GM12878 (cell line): ENCODE results near the gene GPC6. TPM values are rescaled to one million over a fixed set of nuclear protein-coding genes. Genes with fewer than 3 reads are reported as not detected.

ENCODE experiments used
- ATAC-seq: fragments of 200-7000 bp; cut with Tn5 transposase; 3 replicates; pipeline ENCODE4 v1.9.1; 2020; ENCODE audit warnings: mild to moderate bottlenecking, moderate library complexity
- BruUV-seq: library from RNA; stranded (reverse); fragments of 400-500 nt; replicated peaks from 2 replicates; lab custom pipeline; 2021; lab: Mats Ljungman, UMichigan
- CTCF ChIA-PET: fragments of 300-600 bp; sonication (Branson Sonifier 250); formaldehyde crosslinking; extraction: SDS; loops from one replicate; lab custom pipeline; 2021; ENCODE audit warnings: inconsistent platforms; lab: Yijun Ruan, JAX
- POLR2A ChIA-PET: fragments of 350-600 bp; formaldehyde crosslinking; extraction: SDS; loops from one replicate; lab custom pipeline; 2021; ENCODE audit warnings: inconsistent platforms; lab: Charles Lee
- RAD21 ChIA-PET: fragments of 300-600 bp; sonication (Branson Sonifier 250); formaldehyde crosslinking; loops from one replicate; lab custom pipeline; 2023; ENCODE audit warnings: antibody characterized with exemption; ENCODE audit not compliant: unreplicated experiment; lab: Charles Lee
- SMC1A ChIA-PET: fragments of 300-600 bp; sonication (Branson Sonifier 250); formaldehyde crosslinking; loops from one replicate; lab custom pipeline; 2023; ENCODE audit not compliant: unreplicated experiment, uncharacterized antibody; lab: Charles Lee
- DNase-seq: peaks from one replicate; pipeline ENCODE4 v3.0.0-alpha.2; 2011; ENCODE audit warnings: low read depth, low spot score
- FAIRE-seq: peaks from 3 replicates; lab custom pipeline; 2011; peaks lifted over from hg19 to GRCh38; lab: Jason Lieb, UNC
- H2AFZ ChIP-seq: 2 replicates; pipeline ENCODE4 v1.6.0; 2011; ENCODE audit warnings: low read depth, low read length, control low read depth; ENCODE audit not compliant: control insufficient read depth
- H3K27ac ChIP-seq: 2 replicates; pipeline ENCODE4 v1.5.1; 2011; ENCODE audit warnings: control low read depth; ENCODE audit not compliant: control insufficient read depth, insufficient read depth
- H3K27me3 ChIP-seq, 2 experiments: replicated peaks in 1 of 2; 2 replicates each; pipeline versions ENCODE4 v1.6.0 to v1.6.1; 2011; ENCODE audit warnings: low read length in 1 of 2; ENCODE audit not compliant: control insufficient read depth in 2 of 2, insufficient read depth in 2 of 2
- H3K36me3 ChIP-seq, 2 experiments: 2 replicates each; pipeline ENCODE4 v1.5.1; 2011; ENCODE audit warnings: low read length in 1 of 2; ENCODE audit not compliant: control insufficient read depth in 2 of 2, insufficient read depth in 2 of 2
- H3K4me1 ChIP-seq: 2 replicates; pipeline ENCODE4 v1.6.1; 2011; ENCODE audit warnings: mild to moderate bottlenecking, low read length, moderate library complexity, mixed read lengths; ENCODE audit not compliant: control insufficient read depth, insufficient read depth
- H3K4me2 ChIP-seq: 2 replicates; pipeline ENCODE4 v1.6.0; 2011; ENCODE audit warnings: control low read depth; ENCODE audit not compliant: control insufficient read depth, insufficient read depth
- H3K4me3 ChIP-seq: fragments of 200-600 bp; sonication (generic); 2 replicates; pipeline ENCODE4 v1.5.1; 2016
- H3K79me2 ChIP-seq: 2 replicates; pipeline ENCODE4 v1.6.0; 2011; ENCODE audit warnings: low read length; ENCODE audit not compliant: control insufficient read depth, insufficient read depth
- H3K9ac ChIP-seq: 2 replicates; pipeline ENCODE4 v1.8.0; 2011; ENCODE audit warnings: low read length, control low read depth, mixed read lengths; ENCODE audit not compliant: control insufficient read depth, insufficient read depth
- H3K9me3 ChIP-seq: replicated peaks from 3 replicates; pipeline ENCODE4 v1.5.1; 2011; ENCODE audit warnings: mild to moderate bottlenecking, low read length; ENCODE audit not compliant: control insufficient read depth, insufficient read depth
- H4K20me1 ChIP-seq: 2 replicates; pipeline ENCODE4 v1.6.0; 2011; ENCODE audit not compliant: control insufficient read depth, insufficient read depth
- CBX5 ChIP-seq: sonication (generic); IDR thresholded peaks from 2 replicates; pipeline ENCODE4 v1.6.1; 2016; ENCODE audit warnings: low read depth, moderate library complexity, mild to moderate bottlenecking, inconsistent platforms
- ETV6 ChIP-seq, 2 experiments: fragments of 450-650 bp in 1 of 2; IDR thresholded peaks in 1 of 2; conservative IDR thresholded peaks in 1 of 2; 2 replicates each; pipeline ENCODE4 v1.6.1; 2014; ENCODE audit warnings: antibody characterized with exemption in 1 of 2, borderline replicate concordance in 1 of 2, low read depth in 1 of 2, mild to moderate bottlenecking in 1 of 2, moderate library complexity in 1 of 2
- FOXM1 ChIP-seq: IDR thresholded peaks from 2 replicates; pipeline ENCODE4 v1.6.1; 2012; ENCODE audit warnings: low read depth, mild to moderate bottlenecking, inconsistent platforms, low read length, moderate library complexity
- GABPA ChIP-seq: IDR thresholded peaks from 2 replicates; pipeline ENCODE4 v1.6.1; 2014; ENCODE audit warnings: antibody characterized with exemption, low read depth, mild to moderate bottlenecking, inconsistent platforms
- IRF4 ChIP-seq: IDR thresholded peaks from 2 replicates; pipeline ENCODE4 v1.6.1; 2011; ENCODE audit warnings: low read depth, low read length
- KAT2A ChIP-seq: conservative IDR thresholded peaks from 2 replicates; pipeline ENCODE4 v1.6.1; 2011; ENCODE audit warnings: low read depth, low read length; ENCODE audit not compliant: control insufficient read depth
- PAX8 ChIP-seq: fragments of 450-650 bp; IDR thresholded peaks from 2 replicates; pipeline ENCODE4 v1.6.1; 2017; ENCODE audit warnings: mild to moderate bottlenecking, moderate library complexity
- POLR2AphosphoS5 ChIP-seq: IDR thresholded peaks from 2 replicates; pipeline ENCODE4 v1.6.1; 2011; ENCODE audit warnings: mild to moderate bottlenecking, low read length, inconsistent platforms
- RAD21 ChIP-seq: IDR thresholded peaks from 2 replicates; pipeline ENCODE4 v1.6.1; 2011; ENCODE audit warnings: mild to moderate bottlenecking, low read depth, low read length, moderate library complexity; ENCODE audit not compliant: insufficient read depth
- RUNX3 ChIP-seq: IDR thresholded peaks from 2 replicates; pipeline ENCODE4 v1.6.1; 2012; ENCODE audit warnings: low read length, inconsistent platforms
- SREBF1 ChIP-seq: IDR thresholded peaks from 2 replicates; pipeline ENCODE4 v1.6.1; 2012; ENCODE audit warnings: mild to moderate bottlenecking, low read length
- ZNF622 ChIP-seq: fragments of 450-650 bp; IDR thresholded peaks from 2 replicates; pipeline ENCODE4 v1.6.1; 2017; ENCODE audit warnings: mild to moderate bottlenecking, inconsistent platforms
- WGBS: methylation state at CpG from one replicate; pipeline ENCODE4 v1.1.6; 2016; ENCODE audit warnings: low lambda C conversion rate; ENCODE audit not compliant: insufficient replicate concordance, insufficient coverage; ENCODE audit errors: missing lambda C conversion rate; 5-methylcytosine and 5-hydroxymethylcytosine counted together
- in situ Hi-C: fragments of 300-500 bp; cut with MboI; formaldehyde crosslinking; loops from 9 replicates; pipeline ENCODE4 v1.14.3; 2018; ENCODE audit warnings: mixed read lengths
- intact Hi-C: fragments of 100-400 bp; cut with micrococcal nuclease; formaldehyde crosslinking; loops from one replicate; pipeline ENCODE4 v1.14.2; 2022; ENCODE audit not compliant: unreplicated experiment
- polyA plus RNA-seq, 11 experiments: library from polyadenylated mRNA; depleted of rRNA in 4 of 11; unstranded in 6 of 11; stranded (reverse) in 5 of 11; fragments of >200 nt; fragmentation: Nextera tagmentation in 4 of 11; fragmentation: Illumina TruSeq in 1 of 11; extraction: Ambion mirVana in 4 of 11; extraction: Trizol in 1 of 11; gene quantifications; 1 replicate in 1 of 11; 2 replicates in 10 of 11; pipeline versions ENCODE4 v1.2.1 to v1.2.3, GENCODE V29; 2011 to 2016; ENCODE audit warnings: inconsistent platforms in 2 of 11, missing spikeins in 2 of 11, low read depth in 1 of 11
- total RNA-seq, 4 experiments: library from RNA; depleted of rRNA in 3 of 4; stranded (reverse); fragments of >200 nt in 3 of 4; fragmentation: Illumina TruSeq in 1 of 4; extraction: Trizol in 1 of 4; gene quantifications; 2 replicates each; pipeline versions ENCODE4 v1.2.1 to v1.2.3, GENCODE V29; 2013 to 2021
- TF ChIP-seq, protein P1 (sequence below): fragments of 450-650 bp; IDR thresholded peaks from 2 replicates; pipeline ENCODE4 v1.6.1; 2016; ENCODE audit warnings: mild to moderate bottlenecking, moderate library complexity, borderline replicate concordance
- TF ChIP-seq, protein P2 (sequence below): IDR thresholded peaks from 2 replicates; pipeline ENCODE4 v1.6.1; 2011; ENCODE audit warnings: low read depth, low read length, improper control_type of control experiment, borderline replicate concordance
- TF ChIP-seq, protein P3 (sequence below): IDR thresholded peaks from 2 replicates; pipeline ENCODE4 v1.6.1; 2012; ENCODE audit warnings: low read length, inconsistent platforms
- TF ChIP-seq, protein P4 (sequence below): IDR thresholded peaks from 2 replicates; pipeline ENCODE4 v1.6.1; 2011; ENCODE audit warnings: borderline replicate concordance, low read depth, mild to moderate bottlenecking, moderate library complexity, low read length; ENCODE audit not compliant: insufficient read depth, poor library complexity, severe bottlenecking

Gene GPC6
- total and polyA plus RNA-seq, 10 of the 15 experiments (the other 5 are each of a cell fraction or from before 2014, with no cell fraction given), result 0.03 to 0.04 (median 0.03) TPM; not detected in 7

DNA sequence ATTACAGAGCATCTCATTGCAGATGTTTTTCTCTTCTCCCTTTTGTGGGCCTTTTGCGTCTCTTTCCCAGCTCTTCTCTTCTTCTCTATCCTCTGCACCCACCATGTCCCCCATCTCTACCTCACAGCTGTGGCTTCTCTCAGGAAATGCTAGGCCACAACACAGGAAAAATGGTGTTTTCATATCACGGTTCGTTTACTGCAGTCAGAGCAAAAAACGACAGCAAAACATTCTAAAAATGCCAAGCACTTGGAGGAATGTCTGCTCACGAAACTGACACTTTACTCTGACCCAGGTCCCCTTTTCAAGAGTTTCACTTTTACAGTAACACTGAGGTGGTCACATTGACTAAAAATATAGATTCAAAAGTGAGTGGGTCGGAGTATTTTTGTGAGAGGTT is 1100.7 kb downstream of the GPC6 start:
- no TSS peak for BruUV-seq
- POLR2A ChIA-PET, result no interaction called here
- TF ChIP-seq RAD21 (0 out of 2 replicates have a peak, but pooled peaks have one; percentile 16), FOXM1 (peak; percentile 67), KAT2A (no peak), ZNF622 (no peak), ETV6 (conservative IDR thresholded peaks at IDR 0.05 in 1 of 2, IDR thresholded peaks at IDR 0.05 in 1 of 2; ENCODE audit: borderline replicate concordance in 1 of 2, low read depth in 1 of 2) (peak in 1 of 2 experiments; percentile 75; a peak in 1 of 4 replicates), CBX5 (peak; percentile 56; the same call in 1 of the 2 replicates), SREBF1 (no peak), PAX8 (no peak), RUNX3 (peak; percentile 95), IRF4 (no peak; the same call in 1 of the 2 replicates), GABPA (0 out of 2 replicates have a peak, but pooled peaks have one; percentile 42), POLR2AphosphoS5 (no peak)
- TF ChIP-seq, protein P1, sequence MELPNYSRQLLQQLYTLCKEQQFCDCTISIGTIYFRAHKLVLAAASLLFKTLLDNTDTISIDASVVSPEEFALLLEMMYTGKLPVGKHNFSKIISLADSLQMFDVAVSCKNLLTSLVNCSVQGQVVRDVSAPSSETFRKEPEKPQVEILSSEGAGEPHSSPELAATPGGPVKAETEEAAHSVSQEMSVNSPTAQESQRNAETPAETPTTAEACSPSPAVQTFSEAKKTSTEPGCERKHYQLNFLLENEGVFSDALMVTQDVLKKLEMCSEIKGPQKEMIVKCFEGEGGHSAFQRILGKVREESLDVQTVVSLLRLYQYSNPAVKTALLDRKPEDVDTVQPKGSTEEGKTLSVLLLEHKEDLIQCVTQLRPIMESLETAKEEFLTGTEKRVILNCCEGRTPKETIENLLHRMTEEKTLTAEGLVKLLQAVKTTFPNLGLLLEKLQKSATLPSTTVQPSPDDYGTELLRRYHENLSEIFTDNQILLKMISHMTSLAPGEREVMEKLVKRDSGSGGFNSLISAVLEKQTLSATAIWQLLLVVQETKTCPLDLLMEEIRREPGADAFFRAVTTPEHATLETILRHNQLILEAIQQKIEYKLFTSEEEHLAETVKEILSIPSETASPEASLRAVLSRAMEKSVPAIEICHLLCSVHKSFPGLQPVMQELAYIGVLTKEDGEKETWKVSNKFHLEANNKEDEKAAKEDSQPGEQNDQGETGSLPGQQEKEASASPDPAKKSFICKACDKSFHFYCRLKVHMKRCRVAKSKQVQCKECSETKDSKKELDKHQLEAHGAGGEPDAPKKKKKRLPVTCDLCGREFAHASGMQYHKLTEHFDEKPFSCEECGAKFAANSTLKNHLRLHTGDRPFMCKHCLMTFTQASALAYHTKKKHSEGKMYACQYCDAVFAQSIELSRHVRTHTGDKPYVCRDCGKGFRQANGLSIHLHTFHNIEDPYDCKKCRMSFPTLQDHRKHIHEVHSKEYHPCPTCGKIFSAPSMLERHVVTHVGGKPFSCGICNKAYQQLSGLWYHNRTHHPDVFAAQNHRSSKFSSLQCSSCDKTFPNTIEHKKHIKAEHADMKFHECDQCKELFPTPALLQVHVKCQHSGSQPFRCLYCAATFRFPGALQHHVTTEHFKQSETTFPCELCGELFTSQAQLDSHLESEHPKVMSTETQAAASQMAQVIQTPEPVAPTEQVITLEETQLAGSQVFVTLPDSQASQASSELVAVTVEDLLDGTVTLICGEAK, result no peak
- TF ChIP-seq, protein P2, sequence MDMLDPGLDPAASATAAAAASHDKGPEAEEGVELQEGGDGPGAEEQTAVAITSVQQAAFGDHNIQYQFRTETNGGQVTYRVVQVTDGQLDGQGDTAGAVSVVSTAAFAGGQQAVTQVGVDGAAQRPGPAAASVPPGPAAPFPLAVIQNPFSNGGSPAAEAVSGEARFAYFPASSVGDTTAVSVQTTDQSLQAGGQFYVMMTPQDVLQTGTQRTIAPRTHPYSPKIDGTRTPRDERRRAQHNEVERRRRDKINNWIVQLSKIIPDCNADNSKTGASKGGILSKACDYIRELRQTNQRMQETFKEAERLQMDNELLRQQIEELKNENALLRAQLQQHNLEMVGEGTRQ, result no peak
- TF ChIP-seq, protein P3, sequence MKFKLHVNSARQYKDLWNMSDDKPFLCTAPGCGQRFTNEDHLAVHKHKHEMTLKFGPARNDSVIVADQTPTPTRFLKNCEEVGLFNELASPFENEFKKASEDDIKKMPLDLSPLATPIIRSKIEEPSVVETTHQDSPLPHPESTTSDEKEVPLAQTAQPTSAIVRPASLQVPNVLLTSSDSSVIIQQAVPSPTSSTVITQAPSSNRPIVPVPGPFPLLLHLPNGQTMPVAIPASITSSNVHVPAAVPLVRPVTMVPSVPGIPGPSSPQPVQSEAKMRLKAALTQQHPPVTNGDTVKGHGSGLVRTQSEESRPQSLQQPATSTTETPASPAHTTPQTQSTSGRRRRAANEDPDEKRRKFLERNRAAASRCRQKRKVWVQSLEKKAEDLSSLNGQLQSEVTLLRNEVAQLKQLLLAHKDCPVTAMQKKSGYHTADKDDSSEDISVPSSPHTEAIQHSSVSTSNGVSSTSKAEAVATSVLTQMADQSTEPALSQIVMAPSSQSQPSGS, result peak; percentile 63; the same call in 1 of the 2 replicates
- TF ChIP-seq, protein P4, sequence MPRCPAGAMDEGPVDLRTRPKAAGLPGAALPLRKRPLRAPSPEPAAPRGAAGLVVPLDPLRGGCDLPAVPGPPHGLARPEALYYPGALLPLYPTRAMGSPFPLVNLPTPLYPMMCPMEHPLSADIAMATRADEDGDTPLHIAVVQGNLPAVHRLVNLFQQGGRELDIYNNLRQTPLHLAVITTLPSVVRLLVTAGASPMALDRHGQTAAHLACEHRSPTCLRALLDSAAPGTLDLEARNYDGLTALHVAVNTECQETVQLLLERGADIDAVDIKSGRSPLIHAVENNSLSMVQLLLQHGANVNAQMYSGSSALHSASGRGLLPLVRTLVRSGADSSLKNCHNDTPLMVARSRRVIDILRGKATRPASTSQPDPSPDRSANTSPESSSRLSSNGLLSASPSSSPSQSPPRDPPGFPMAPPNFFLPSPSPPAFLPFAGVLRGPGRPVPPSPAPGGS, result no peak

More for the DNA sequence above, 1100.7 kb downstream of the GPC6 start:
- 2% methylated on average over 6 of the region's 6 CpGs for WGBS
- in situ Hi-C loops, result no loop called here
- FAIRE-seq, result peak; percentile 86
- Histone ChIP-seq H3K4me3 (no peak overlapping the region), H3K36me3 (no peaks in the 10 kb centered on the region), H3K4me2 (peak overlapping the region; percentile 56), H4K20me1 (no peaks in the 10 kb centered on the region), H3K9me3 (peaks cover 2% of the 10 kb centered on the region; the same call in 1 of the 3 replicates), H3K9ac (no peak overlapping the region), H3K79me2 (no peaks in the 10 kb centered on the region), H2AFZ (peak overlapping the region; percentile 32; the same call in 1 of the 2 replicates), H3K27me3 (no peaks in the 10 kb centered on the region), H3K27ac (no peak overlapping the region), H3K4me1 (peaks cover 16% of the 10 kb centered on the region)
- intact Hi-C loops, result no loop called here
- CTCF ChIA-PET, result no interaction called here
- SMC1A ChIA-PET, result interaction anchor here (1.4 kb wide), 1 partner anchor 10 kb away, joined by 6 read pairs; no protein-coding TSS in a partner anchor
- DNase-seq, result peak; percentile 73
- ATAC-seq, result peak; percentile 89
- RAD21 ChIA-PET, result no interaction called here
